ENCODE measurements around the gene TMEM63B.
A peak's percentile ranks its signal among the peaks of the same experiment; 100 is the strongest.
"Not testable (repeated sequence)": the region's sequence is repeated elsewhere in the genome, so short reads cannot be mapped to it uniquely, and the experiment has no call there.

The TMEM63B gene

DNA sequence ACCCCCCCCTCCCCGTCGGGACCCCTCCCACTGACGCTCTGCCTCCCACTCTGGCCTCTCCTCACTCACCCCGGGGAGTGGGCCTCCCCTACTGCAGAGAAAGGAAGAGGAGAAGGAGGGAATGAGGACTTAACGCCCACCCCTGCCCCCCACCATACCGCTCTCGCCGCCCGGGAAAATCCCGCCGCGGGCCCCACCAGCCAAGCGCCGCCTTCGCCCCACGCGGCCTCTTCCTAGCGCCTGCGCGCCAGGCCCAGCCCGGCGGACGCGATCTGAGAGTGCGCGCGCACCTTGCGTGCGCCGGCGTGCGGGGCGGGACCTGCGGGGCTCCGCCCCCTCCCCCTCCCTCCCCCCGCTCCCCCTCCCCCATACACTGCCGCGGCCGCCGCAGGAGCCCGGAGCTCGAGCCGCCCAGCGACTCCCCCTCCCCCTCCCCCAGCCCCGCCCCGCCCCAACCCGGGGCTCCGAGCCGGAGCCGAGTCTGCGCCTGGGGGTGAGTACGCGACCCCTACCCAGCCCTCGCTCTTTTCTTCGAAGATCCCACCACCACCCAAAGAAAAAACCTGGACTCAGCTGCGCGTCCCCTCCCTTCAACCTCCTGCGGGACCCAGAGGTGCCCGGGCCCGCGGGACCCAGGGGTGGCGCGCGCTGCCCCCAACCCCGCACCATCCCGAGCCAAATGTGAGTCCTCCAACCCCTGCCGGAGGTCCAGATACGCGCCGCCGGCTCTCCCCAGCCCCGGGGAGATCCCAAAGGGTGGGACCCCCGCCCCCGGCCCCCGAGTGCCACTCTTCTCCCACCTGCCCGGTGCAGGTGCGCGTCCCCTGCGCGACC lies at the start of gene TMEM63B, which contains the start of gene MRPL14:
Gene TMEM63B (plus strand): TSS at position 369 of the 834 bp plus-strand sequence. CDS start 7,031 bp downstream, outside the sequence.
Gene MRPL14 (minus strand): TSS at position 267 of the 834 bp plus-strand sequence. CDS start 10,841 bp downstream, outside the sequence.
- peak; percentile 97 for DNase-seq

DNA sequence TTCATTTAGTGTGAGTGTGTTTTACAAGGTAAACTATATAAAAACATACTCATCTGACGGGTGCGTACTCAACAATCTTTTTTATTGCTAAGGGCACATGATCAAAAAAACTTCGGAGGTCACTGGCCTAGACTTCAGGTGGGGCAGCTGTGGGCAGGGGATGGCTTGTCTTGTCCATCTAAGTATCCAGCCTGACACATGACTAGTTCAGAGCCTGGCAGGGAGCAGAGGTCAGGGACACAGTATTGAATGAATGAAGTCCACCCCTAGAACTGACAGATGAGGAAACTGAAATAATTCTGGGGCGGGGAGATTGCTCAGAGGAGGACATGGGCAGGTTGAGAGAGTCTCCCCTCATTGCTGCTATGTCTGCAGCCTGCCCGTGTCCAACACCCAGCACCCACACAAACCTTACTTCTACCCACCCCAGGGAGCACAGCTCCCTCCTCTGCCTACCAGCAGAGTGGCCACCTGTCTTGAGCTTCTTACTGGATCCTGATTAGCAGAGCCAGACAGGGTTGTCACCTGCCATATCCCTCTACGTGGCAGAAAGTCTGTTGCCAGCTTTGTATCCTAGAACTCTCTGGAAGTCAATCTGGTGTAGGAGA lies 49.0 kb upstream of the TMEM63B start:
- no peak for DNase-seq

DNA sequence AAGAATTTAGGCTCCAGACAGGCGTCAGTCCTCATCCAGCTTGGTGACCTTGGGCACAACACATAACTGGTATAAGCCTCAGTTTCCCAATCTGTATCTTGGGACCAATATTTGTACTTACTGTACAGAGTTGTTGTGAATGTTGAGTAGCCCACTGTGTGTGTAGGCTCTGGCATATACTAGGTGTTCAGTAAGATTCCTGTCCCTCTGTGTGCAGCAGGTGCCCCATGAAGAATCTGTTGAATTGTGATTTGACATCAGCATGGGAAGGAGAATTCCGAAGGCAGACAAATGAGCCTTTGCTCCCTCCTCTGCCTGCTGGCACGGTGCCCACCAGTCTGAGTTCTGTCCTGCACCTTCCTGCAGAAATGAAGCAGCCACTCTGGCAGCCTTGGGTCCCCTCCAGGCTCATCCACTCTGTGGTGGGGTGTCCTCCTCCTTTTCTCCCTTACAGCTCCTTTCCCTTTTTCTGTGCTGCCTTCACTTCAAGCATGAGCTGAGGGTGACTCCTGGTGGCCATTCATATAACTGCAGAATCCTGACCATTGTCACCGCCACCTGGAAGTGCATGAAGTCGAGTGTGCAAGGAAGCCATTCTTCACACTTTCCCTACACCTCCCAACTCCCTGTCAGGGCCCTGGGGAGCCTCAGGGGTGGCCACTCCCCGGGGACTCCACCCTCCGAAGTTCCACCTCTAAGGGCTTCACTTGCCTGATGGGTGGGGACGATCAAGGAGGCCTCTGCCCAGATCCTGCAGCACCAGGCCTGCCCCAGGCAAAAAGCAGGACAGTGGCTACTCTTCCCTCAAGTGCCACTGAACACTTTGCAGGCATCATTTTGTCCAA lies 48.3 kb upstream of the TMEM63B start:
- peak; percentile 85 for DNase-seq

DNA sequence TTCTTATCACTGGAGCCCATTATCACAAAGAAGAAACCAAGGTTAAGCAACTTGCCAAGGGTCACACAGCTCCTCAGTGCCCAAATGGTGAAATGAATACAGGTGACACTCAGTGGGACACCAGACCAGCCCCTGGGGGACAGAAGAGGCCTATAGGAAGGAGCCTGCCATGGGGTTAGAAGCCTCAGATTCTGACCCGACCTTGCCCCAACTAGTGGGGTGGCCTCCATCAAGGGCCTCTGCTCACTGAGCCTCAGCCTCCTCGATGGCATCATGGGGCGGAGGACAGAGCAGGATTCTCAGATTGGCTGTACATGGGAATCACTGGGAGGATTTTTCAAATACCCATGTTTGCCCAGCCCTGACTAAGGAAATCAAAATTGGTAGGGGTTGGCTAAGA lies 47.7 kb upstream of the TMEM63B start:
- DNase-seq: peak; percentile 53

DNA sequence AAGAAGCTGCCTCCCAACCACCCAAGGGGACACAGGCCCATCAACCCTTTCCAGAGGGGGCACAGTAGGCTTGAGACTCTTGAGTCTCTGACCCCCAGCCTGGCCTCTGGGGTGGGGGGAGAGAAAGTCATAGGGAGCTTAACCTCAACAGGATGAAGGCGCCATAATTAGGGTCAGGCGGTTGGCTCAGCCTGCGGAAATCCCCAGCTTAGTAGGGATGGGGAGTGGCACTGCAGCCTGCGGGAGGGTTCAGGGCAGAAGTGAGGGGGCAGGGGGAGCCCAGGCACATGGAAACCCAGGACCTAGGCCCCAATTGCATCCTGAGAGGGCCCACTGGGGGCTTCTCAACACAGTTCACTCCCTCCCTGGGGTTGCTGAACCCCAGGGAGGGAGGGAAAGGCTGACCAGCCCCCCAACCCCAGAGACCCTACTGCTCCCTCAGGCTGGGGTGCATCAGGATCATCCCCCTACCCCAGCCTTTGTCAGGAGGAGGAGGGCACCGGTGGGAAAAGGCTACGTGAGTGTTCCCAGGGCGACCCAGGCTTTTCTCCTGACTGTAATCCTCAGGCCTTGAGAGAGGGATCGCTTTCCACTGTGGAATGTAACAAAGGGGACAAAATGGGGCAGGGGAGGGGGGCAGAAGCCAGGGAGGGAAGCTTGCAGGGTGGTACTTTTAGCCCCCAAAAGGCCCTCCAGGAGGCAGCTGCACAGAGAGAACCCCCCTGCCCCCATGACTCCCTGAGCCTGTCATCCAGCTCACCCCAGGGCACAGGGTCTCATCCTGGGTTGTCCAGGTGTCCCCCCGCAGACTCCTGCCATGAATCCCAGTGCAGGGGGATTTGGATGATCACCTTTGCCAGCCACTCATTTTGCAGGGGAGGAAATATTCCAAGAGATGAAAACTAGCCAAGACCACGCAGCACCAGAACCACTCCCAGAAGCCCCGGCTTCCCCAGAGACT lies 46.5 kb upstream of the TMEM63B start:
- DNase-seq: peak; percentile 51

DNA sequence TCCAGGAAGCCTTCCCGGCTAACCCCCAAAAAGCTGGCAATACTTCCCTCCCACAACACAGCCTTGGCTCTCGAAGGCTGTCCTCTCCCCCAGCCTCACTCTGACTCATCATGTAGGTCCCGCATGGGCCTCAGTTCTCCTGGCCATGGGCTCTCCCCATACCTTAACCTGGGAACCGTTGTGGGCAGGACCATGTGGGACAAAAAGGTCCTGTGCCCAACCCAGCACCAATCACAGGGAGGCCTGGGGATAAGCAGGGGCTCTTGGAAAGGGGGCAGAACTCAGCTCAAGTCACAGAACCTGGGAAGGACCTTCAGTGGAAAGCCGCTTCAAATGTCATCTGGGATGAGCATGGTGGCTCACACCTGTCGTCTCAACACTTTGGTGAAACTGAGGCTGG lies 45.6 kb upstream of the TMEM63B start:
- DNase-seq: peak; percentile 53

DNA sequence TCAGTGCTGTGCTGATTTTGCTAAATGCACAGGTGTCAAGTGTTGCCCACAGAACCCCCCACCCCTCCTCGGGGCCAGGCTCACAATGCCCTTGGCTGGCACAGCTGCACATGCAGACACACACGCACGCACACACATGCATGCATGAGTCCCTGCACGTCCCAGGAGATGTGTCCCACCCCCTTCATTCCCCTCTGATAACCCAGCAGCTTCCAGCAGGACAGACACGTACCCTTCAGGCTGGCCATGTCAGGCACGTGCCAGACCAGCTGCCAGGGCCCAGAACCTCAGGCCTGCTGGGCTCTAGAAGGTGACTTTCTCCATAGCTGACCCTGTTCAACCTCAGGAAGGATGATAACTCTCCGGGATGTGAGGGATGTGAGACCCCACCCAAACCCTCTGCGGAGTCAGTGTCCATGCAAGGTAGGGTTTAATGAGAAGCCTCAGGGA lies 44.5 kb upstream of the TMEM63B start:
- no peak for DNase-seq

DNA sequence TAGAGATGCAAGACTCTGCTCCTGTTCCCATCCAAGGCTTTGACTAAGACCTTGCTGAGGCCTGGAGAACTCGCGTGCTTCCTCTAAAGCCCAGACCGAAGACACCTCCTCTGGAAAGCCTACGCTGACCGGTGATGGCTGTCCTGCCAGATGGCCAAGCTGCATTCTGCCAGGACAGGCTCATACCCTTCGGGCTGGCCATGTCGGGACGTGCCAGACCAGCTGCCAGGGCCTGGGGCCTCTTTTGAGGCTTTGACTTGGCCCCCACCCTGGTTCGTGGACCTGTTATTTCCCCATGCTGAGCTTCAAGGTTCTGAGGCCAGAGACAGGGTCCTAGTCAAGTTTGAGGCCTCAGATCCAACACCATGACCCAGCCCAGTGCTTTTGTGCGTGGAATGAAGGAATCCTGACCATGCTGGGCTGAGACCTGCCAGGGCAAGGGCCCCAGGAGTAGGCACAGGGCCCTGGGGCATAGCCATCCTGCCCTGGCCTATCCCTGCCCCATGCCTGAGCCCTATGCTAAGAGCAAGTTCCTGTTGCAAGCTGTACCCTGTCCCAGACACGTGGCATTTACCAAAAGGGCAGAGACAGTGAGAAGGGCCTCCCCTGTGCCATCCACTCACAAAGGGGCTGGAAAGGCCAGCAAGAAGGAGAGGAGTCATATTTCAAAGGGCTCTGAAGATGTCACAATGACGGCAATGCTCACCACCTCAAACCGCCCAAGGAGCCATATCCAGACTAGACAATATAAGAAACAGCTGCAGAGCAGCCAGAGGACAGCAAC lies 42.9 kb upstream of the TMEM63B start:
- DNase-seq: peak; percentile 46

DNA sequence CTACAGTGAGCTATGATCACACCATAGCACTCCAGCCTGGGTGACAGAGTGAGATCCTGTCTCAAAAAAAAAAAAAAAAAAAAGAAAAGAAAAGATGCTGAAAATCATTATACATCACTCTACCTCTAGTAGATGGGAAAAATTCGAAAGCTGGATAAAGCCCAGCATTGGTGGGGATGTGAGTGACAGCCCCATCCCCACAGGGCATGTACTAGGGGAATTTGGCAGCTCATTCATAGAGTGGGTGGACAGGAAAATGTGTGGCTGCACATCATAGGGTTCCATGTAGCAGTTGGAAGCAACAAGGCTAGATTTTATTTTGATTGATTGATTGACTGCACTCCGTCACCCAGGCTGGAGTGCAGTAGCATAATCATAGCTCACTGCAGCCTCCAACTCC lies 42.1 kb upstream of the TMEM63B start:
- no peak for DNase-seq

DNA sequence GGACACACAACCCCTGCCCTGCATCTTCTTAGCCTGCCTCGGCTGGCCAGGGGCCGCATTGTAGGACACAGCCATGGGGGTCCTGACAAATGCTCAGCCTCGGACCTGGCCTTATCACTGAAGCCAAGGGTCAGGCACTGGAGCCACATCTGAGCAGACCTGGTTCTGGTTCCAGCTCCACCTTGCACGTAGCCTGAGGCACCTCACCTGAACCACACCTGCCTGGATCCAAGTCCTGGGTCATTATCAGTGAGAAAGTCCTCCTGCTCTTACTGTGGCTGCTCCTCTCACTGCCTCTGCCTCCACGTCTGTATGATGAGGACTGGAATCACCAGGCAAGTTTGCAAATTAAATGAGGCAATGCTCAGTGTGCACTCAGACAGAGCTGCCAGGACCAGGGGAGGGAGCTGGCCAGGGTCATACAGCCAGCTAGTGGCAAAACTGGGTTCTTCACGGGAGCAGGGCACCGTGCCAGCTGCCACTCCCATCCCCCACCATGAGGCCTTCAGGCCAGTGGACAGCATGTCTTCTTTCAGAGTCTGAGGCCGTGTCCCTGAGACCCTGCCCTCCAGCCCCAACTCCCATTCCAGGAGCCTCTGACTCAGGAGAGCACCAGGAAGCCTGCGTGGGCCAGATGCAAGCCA lies 40.3 kb upstream of the TMEM63B start:
- no peak for DNase-seq

DNA sequence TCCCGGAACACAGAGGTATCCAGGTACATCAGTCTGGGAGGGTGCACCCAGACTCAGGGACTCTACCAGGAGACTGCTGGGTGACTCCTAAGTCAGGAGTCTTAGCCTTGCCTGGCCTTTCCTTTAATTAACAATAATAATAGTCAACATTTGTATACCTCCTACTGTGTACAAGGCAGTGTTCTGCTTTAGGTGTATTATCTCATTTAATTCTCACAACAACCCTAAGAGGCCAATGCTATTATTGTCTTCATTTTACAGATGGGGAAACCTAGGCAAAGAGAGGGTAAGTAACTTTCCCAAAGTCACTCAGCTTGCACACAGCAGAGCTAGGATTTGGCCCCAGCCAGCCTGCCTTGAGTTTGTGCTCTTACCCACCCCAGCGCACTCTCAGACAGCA lies 39.7 kb upstream of the TMEM63B start:
- no peak for DNase-seq

DNA sequence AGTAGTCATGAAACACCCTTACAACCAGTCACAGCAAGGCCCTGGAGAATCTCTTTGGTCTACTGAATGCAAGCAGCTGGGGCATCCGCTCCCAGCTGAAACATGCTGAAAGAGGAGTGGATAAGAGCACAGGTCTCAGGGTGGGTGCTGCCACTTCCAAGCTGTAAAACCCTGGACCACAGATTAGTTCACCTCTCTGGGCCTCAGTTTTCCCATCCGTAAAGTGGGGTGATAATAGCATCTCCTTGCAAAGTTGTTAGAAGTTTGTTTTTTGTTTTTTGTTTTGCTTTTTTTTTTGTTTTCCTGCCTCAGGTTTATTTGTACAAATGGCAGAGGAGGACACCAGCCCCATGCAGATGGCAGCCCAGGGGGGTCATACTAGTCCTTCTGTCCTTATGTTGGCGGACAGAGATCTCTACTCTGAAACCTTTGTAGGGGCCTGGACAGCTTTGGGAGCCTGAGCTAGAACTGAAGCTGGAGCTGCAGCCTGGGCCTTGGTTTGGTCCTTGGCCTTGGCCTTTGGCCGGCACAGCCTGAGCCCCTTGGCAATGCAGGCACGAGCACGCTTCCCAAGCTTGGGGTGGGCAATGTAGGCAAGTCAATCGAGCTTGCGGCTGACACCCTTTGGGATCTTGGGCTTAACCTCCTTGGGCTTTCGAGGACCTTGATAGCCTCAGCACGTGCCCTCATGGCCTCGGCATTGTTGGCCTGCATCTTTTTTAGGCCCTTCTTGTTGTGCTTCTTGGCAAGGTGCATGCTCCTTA lies 38.3 kb upstream of the TMEM63B start:
- no peak for DNase-seq

DNA sequence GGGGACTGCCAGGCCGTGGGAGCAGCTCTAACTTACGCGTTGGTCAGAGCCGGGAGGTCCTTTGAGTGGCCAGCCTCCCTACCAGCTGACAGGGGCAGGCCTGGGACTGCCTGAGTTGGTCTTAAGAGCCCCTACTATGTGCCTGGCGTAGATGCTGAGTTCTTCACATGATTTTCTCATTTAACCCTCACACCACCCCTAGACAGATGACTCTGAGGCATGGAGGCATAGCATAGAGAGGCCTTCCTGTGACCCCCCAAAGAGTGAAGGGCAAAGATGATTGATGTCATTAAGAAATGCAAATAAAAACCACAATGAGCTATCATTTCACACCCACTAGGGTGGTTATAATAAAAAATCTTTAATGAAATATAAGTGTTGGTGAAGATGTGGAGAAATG lies 36.9 kb upstream of the TMEM63B start:
- DNase-seq: no peak

DNA sequence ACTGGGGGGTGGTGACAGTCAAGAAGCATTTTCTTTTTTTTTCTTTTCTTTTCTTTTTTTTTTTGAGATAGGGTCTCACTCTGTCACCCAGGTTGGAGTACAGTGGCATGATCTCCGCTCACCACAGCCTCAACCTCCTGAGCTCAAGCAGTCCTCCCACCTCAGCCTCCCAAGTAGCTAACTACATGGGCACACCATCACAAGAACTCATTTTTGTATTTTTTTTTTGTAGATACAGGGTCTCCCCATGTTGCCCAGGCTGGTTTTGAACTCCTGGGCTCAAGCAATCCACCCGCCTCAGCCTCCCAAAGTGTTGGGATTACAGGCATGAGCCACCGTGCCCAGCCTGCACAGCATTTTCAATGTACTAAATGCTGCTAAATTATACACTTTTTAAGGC lies 36.0 kb upstream of the TMEM63B start:
- DNase-seq: not testable (repeated sequence)

DNA sequence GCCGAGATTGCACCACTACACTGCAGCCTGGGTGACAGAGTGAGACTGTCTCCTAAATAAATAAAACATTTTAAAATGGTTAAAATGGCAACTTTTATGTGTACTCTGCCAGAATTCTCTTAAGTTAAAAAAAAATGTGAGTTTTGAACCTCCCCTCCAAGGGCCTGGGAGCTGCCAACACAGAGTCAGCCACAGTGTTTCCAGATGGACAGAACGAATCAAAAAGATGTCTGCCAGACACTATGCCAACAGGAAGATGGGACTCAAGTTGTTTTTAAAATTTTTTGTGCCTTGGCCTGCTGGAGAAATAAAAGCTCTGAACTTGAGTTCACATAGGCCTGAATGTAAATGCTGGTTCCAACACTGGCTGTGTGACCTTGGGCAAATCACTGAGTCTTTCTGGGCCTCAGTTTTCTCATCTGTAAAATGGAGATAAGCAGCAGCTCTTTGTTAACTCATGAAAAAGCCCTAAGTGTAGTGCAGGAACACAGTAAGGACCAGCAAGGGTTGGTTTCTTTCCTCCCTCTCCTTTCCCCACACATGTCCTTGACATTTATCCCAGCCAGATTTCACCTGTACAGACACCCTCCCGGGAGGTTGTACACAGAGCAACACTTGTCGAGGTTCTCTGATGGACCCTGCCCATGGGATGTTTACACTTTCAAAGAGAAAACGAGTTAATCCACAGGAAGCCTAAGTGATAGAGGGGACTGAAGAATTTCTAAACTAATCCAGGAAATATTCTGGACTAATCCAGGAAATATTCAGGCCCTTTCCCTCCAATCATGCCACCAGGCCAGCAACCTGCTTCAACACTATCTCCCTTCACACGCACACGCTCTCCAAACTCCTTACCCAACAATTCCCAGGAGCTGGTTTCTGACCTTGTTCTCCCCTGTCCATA lies 35.1 kb upstream of the TMEM63B start:
- no peak for DNase-seq

DNA sequence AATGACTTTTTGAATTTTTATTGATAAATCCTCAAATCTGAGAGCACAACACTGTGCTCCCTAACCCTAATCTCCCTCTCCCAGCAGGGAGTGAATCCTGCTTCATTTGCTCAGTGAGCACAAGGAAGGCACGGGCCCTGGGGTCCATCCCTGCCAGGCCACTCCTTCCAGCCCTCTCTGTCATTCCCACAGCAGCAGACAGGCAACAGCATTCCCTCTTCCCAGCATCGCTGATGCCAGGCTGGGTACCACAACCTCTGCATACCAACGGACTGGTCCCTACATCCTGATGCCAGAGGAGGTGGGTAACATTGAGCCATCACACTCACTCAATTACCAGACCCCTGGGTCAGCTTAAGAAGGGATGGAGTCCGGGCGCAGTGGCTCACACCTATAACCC lies 34.3 kb upstream of the TMEM63B start:
- no peak for DNase-seq

DNA sequence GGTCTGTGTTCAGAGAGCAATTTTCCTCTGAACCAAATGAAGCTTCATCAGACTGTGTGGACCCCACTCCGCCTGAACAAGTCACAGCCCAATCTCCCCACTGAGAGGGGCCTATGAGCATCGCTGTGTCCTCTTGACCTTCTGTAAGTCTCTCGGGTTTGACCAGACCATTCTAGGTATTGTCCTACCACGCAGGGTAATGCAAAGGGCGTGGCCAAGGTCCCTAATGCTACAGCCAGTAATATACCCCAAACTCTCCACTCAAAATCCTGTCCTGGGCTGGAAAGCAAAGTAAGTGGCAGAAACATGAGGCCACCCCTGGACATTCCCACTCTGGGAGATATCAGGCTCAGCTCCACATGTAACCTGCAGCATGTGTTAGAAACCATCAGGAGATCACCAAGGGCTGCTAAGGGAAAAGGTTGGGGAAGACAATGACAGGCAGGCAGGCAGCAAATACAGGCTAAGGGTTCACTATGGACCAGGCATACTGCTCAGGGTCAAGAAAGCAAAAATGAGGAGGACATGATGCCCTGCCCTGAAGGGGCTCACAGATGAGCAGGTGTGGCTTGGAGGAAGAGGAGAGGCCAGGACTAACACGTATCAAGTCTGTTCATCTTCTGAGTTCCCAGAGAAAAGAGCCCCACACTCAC lies 33.5 kb upstream of the TMEM63B start:
- DNase-seq: no peak

Measured in activated effector memory CD4-positive, alpha-beta T cell treated with anti-CD3 and anti-CD28 coated beads, Interleukin-2, amount 50 U/mL, for 16 hours (primary cell).